Lung (tissue), 12 donors: ENCODE measurements around the gene OLA1. TPM values are rescaled to one million over a fixed set of nuclear protein-coding genes. Genes with fewer than 3 reads are reported as not detected.
A peak's percentile ranks its signal among the peaks of the same experiment; 100 is the strongest.
"Not testable (repeated sequence)": the region's sequence is repeated elsewhere in the genome, so short reads cannot be mapped to it uniquely, and the experiment has no call there.

Source experiments
- ATAC-seq: fragments of 200-7000 bp; cut with Tn5 transposase; one replicate; pipeline ENCODE4 v1.9.1; 2020; ENCODE audit warnings: moderate number of reproducible peaks; ENCODE audit not compliant: insufficient read depth, low FRiP score
- DNase-seq, 3 donors: peaks; one replicate each; pipeline ENCODE4 v3.0.0-alpha.2; 2013 to 2017
- H3K27ac ChIP-seq, 2 donors: one replicate each; pipeline ENCODE4 v1.5.1; 2013; ENCODE audit warnings: mild to moderate bottlenecking in 2 of 2, moderate library complexity in 2 of 2, control low read depth in 1 of 2, inconsistent platforms in 1 of 2, low read depth in 1 of 2, low read length in 1 of 2
- H3K27me3 ChIP-seq, 3 donors: one replicate each; pipeline ENCODE4 v1.5.1; 2013; ENCODE audit warnings: low read length in 2 of 3; ENCODE audit not compliant: control insufficient read depth in 3 of 3, insufficient read depth in 3 of 3
- H3K36me3 ChIP-seq, 4 donors: one replicate each; pipeline ENCODE4 v1.5.1; 2013; ENCODE audit warnings: low read length in 4 of 4, mild to moderate bottlenecking in 1 of 4, moderate library complexity in 1 of 4; ENCODE audit not compliant: control insufficient read depth in 4 of 4, insufficient read depth in 4 of 4
- H3K4me1 ChIP-seq, 5 donors: one replicate each; pipeline ENCODE4 v1.5.1; 2013; ENCODE audit warnings: low read length in 5 of 5, mild to moderate bottlenecking in 2 of 5, moderate library complexity in 1 of 5; ENCODE audit not compliant: control insufficient read depth in 5 of 5, insufficient read depth in 5 of 5
- H3K4me3 ChIP-seq: one replicate; pipeline ENCODE4 v1.5.1; 2013; ENCODE audit warnings: mild to moderate bottlenecking, control low read depth, moderate library complexity
- H3K9ac ChIP-seq, 2 donors: one replicate each; pipeline ENCODE4 v1.5.1; 2013; ENCODE audit warnings: low read length in 2 of 2, control low read depth in 1 of 2; ENCODE audit not compliant: insufficient read depth in 1 of 2
- H3K9me3 ChIP-seq, 4 donors: one replicate each; pipeline ENCODE4 v1.5.1; 2013; ENCODE audit warnings: low read length in 3 of 4, mild to moderate bottlenecking in 1 of 4, moderate library complexity in 1 of 4; ENCODE audit not compliant: control insufficient read depth in 4 of 4, insufficient read depth in 3 of 4
- CTCF ChIP-seq: IDR thresholded peaks from 2 replicates; pipeline ENCODE4 v1.5.1; 2012; ENCODE audit warnings: mild to moderate bottlenecking; ENCODE audit errors: control extremely low read depth, extremely low read depth
- WGBS, 2 donors: extraction: QIAGEN DNeasy Blood & Tissue Kit; methylation state at CpG; one replicate each; pipeline ENCODE4 v1.1.7; 2013; 5-methylcytosine and 5-hydroxymethylcytosine counted together
- polyA plus RNA-seq, 2 donors: library from polyadenylated mRNA; stranded (reverse); fragments of 200-250 nt; gene quantifications; one replicate each; pipeline ENCODE4 v1.2.1, GENCODE V29; 2013
- total RNA-seq, 2 donors: library from RNA; depleted of rRNA in 1 of 2; stranded (reverse); fragments of >200 nt in 1 of 2; gene quantifications; one replicate each; pipeline ENCODE4 v1.2.1, GENCODE V29; 2014 to 2021
- donor health status: control.
- donor health status: control.
- donor health status: Bipolar disorder and iron deficiency.
- donor health status: healthy.
- donor health status: DM: yes; HTN: yes; CAD: no.

OLA1 gene
- total and polyA plus RNA-seq, 4 donors = 49.8 to 71.4 (median 53.4) TPM

- 61% methylated on average over 16 of the region's 16 CpGs for WGBS, 2 donors
- DNase-seq = no peak
- H3K9ac ChIP-seq = peak overlapping the region in 1 of 2 donors; percentile 79
- peak overlapping the region; percentile 41 for H3K4me3 ChIP-seq
- no peak for TF ChIP-seq CTCF
- no peaks in the 10 kb centered on the region for H3K9me3 ChIP-seq
- no peak for ATAC-seq
- H3K4me1 ChIP-seq = peaks cover 0 to 10% (median 4%) of the 10 kb centered on the region in 5 donors
- peaks cover 0 to 4% (median 3%) of the 10 kb centered on the region in 4 donors for H3K36me3 ChIP-seq
- H3K27ac ChIP-seq = peak overlapping the region; percentile 84 to 90
- no peaks in the 10 kb centered on the region for H3K27me3 ChIP-seq
Measured at GRCh38 chr2:174248998-174249592, 763 bp upstream of the OLA1 start.

- peak; percentile 3 for ATAC-seq
- no peaks in the 10 kb centered on the region for H3K9me3 ChIP-seq
- H3K9ac ChIP-seq = peak overlapping the region; percentile 40 to 77
- H3K36me3 ChIP-seq = peaks cover 0 to 5% (median 4%) of the 10 kb centered on the region in 4 donors
- H3K4me1 ChIP-seq = peaks cover 0 to 10% (median 4%) of the 10 kb centered on the region in 5 donors
- DNase-seq = no peak
- peak overlapping the region; percentile 53 to 89 for H3K27ac ChIP-seq
- 20 to 23% methylated on average over 13 to 14 of the region's 14 CpGs for WGBS, 2 donors
- no peaks in the 10 kb centered on the region for H3K27me3 ChIP-seq
- peak overlapping the region; percentile 87 for H3K4me3 ChIP-seq
- TF ChIP-seq CTCF = no peak
Measured at GRCh38 chr2:174247474-174248186, 702 bp downstream of the OLA1 start.

- H3K4me3 ChIP-seq = no peak overlapping the region
- DNase-seq (peak in 1 of 3 donors; percentile 14), ATAC-seq (no peak)
- H3K9me3 ChIP-seq = no peaks in the 10 kb centered on the region
- no peak overlapping the region for H3K9ac ChIP-seq
- 83 to 90% methylated on average over 18 of the region's 18 CpGs for WGBS, 2 donors
- H3K27me3 ChIP-seq = no peaks in the 10 kb centered on the region
- peaks cover 0 to 10% (median 4%) of the 10 kb centered on the region in 4 donors for H3K36me3 ChIP-seq
- peaks cover 0 to 10% (median 4%) of the 10 kb centered on the region in 5 donors for H3K4me1 ChIP-seq
- TF ChIP-seq CTCF = no peak
- no peak overlapping the region for H3K27ac ChIP-seq
Measured at GRCh38 chr2:174246944-174247381, 1.4 kb downstream of the OLA1 start.

- 96 to 97% methylated on average over 6 of the region's 6 CpGs for WGBS, 2 donors
- not testable (repeated sequence) for ATAC-seq, H3K27me3 ChIP-seq
Measured at GRCh38 chr2:174245628-174246027, 2.7 kb downstream of the OLA1 start.

More at GRCh38 chr2:174245628-174246027, 2.7 kb downstream of the OLA1 start:
- H3K9ac ChIP-seq, H3K4me3 ChIP-seq, H3K36me3 ChIP-seq, H3K9me3 ChIP-seq, H3K27ac ChIP-seq, DNase-seq: not testable (repeated sequence)
- H3K4me1 ChIP-seq = peaks cover 0 to 10% (median 4%) of the 10 kb centered on the region in 5 donors
